ENCODE measurements around the gene TMEM219.

Gene TMEM219

DNA sequence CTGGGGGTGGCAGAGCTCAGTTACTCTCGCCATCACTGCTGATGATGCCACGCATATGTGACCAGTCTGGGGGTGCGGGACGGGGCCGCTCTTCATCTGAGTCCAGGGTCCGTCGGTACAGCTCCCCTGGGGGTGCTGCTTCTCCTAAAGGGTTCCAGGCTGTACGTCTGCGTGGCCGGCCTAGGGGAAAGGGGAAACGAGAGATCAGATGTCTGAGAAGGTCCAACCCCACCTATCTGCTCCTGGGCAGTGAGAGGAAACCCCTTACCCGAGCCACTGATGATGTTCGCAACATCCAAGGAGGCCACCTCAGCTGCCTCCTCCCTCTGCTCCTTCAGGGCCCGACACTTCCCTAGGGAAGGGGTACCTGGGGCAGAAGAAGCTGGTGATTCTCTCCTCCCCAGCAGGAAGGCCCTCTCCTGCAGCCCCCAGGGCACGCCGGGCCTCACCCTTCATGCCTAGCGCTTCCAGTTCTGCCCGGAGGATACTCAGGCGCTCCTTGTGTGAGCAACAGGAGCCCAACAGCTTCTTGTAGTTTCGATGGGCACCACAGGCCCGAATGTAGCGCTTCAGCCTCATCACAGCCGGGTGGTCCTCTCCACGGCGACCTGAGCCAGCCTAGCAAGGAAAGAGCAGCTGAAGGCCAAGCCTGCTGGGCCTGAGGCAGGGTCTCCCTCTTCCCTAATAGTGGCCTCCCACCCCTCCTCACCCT, 31.5 kb downstream of the TMEM219 start:
- no peak overlapping the region for H3K4me3 ChIP-seq (ENCODE audit: low read length)
- H3K9ac ChIP-seq (ENCODE audit: low read depth, low read length), result no peak overlapping the region
- no peaks in the 10 kb centered on the region for H3K9me3 ChIP-seq (replicated peaks; ENCODE audit: low read length)
- H3K27me3 ChIP-seq (ENCODE audit: control insufficient read depth, insufficient read depth, low read length), result no peaks in the 10 kb centered on the region
- peaks cover 20% of the 10 kb centered on the region for H3K4me1 ChIP-seq (ENCODE audit: control insufficient read depth, insufficient read depth, low read length)
- peaks cover 48% of the 10 kb centered on the region for H3K36me3 ChIP-seq (ENCODE audit: insufficient read depth, low read length)
- no peak overlapping the region for H3K4me2 ChIP-seq (ENCODE audit: low read length)

DNA sequence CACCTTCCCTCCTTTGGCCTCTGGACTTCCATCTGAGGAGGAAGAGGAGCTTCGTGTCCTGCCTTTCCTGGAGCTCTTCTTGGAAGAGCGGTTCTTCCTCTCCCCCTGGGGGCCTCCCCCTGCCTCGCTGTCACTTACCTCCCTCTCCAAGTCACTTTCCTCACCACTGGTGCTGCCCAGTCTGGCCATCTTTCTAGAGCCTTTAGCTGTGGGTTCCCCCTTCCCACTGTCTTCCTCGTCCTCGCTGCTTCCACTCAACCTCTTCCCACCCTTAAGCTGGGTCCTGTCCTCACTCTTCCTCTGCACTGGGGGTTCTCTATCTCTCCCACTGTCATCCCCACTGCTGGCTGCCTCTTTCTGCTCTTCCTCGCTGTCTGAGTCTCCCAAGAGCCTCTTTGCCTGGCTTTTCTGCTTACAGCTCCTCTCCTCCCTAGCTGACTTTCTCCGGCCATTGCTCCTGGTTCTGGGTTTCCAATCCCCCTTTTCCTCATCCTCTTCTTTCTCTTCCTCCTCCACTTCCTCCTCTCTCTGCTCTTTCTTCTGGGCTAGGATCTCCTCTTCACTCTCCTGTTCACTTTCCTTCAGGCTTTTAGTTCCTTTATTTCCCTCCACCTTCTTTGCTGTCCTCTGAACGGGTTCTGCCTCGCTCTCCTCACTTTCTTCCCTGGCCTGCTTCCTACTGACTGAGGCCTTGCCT, 32.2 kb downstream of the TMEM219 start:
- Histone ChIP-seq H3K4me3 (ENCODE audit: low read length) (no peak overlapping the region), H3K9ac (ENCODE audit: low read depth, low read length) (peak overlapping the region; percentile 84), H3K9me3 (replicated peaks; ENCODE audit: low read length) (no peaks in the 10 kb centered on the region), H3K4me1 (ENCODE audit: control insufficient read depth, insufficient read depth, low read length) (peaks cover 20% of the 10 kb centered on the region), H3K36me3 (ENCODE audit: insufficient read depth, low read length) (peaks cover 41% of the 10 kb centered on the region), H3K27me3 (ENCODE audit: control insufficient read depth, insufficient read depth, low read length) (no peaks in the 10 kb centered on the region), H3K4me2 (ENCODE audit: low read length) (peak overlapping the region; percentile 88)

DNA sequence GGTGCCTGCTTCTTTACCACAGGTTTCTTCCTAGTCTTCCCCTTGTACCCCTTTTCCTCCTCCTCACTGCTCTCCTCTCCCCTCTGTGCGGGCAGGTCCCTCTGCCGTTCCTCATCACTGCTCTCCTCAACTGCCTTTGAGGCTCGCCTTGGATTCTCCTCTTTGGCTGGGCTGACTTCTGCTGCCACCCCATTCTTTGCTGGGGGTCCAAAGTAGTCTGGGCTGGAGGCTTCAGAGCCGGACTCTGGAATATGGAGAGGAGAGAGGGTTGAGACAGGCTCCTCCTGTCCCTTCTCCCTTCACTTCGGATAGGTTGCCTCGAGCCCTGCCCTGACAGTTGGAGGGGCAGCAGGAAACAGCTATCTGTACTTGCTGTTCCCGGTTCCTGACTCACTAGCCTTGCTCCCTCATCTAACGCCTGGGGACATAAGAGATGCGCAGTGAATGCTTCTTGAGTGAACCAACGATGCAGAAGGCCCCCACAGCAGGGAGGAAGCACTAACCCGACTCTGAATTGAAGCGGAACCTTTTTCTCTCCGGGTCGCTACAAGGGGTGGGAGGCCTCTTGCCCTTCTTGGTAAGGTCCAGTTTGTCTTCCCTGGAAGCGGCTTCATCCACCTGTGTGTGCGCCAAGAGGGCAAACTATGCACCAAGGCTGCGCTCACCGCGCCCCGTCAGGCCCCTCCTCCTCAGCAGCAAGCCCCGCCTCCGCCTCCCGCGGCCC, 32.9 kb downstream of the TMEM219 start:
- Histone ChIP-seq H3K36me3 (ENCODE audit: insufficient read depth, low read length) (peaks cover 40% of the 10 kb centered on the region), H3K4me2 (ENCODE audit: low read length) (peak overlapping the region; percentile 88), H3K4me3 (ENCODE audit: low read length) (peak overlapping the region; percentile 78), H3K9ac (ENCODE audit: low read depth, low read length) (peak overlapping the region; percentile 84), H3K9me3 (replicated peaks; ENCODE audit: low read length) (no peaks in the 10 kb centered on the region), H3K4me1 (ENCODE audit: control insufficient read depth, insufficient read depth, low read length) (peaks cover 20% of the 10 kb centered on the region), H3K27me3 (ENCODE audit: control insufficient read depth, insufficient read depth, low read length) (no peaks in the 10 kb centered on the region)

DNA sequence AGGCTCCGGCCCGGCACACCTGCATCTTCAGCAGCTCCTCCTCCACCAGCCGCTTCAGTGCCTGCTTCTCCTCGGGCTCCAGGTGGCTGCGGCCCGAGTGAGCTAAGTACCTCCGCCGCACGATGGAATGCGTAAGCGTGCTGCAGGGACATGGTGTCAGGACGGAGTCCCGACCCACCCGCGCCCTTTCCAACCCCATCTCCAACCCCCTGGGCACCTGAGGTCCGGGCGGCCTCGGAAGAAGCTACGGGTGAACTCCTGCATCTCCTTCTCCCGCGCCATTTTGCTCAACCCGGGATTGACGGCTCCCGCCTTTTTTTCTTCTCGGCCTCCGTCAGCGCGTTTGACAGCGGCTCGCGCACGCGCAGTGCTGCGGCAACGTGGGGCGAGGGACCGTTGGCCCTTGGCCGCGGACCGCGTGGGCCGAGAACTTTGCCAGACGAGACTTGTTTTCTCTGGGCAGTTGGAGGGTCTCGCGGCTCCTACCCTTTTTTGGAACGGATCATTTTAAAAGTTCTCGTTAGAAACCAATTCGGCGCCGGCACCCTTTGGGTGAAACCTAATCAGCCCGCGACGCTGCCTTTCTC, 33.5 kb downstream of the TMEM219 start, which contains the start of gene HIRIP3:
Gene HIRIP3 (minus strand): TSS at position 294 of the 587 bp plus-strand sequence. CDS start 12 bp downstream, at position 282.
- peak within 1 kb of the TSS; percentile 88 for H3K4me2 ChIP-seq (ENCODE audit: low read length)
- H3K36me3 ChIP-seq (ENCODE audit: insufficient read depth, low read length), result peaks cover 38% of the 10 kb centered on the region
- no peaks in the 10 kb centered on the region for H3K27me3 ChIP-seq (ENCODE audit: control insufficient read depth, insufficient read depth, low read length)
- peak within 1 kb of the TSS; percentile 78 for H3K4me3 ChIP-seq (ENCODE audit: low read length)
- no peaks in the 10 kb centered on the region for H3K9me3 ChIP-seq (replicated peaks; ENCODE audit: low read length)
- H3K4me1 ChIP-seq (ENCODE audit: control insufficient read depth, insufficient read depth, low read length), result peaks cover 20% of the 10 kb centered on the region
- peak within 1 kb of the TSS; percentile 84 for H3K9ac ChIP-seq (ENCODE audit: low read depth, low read length)

DNA sequence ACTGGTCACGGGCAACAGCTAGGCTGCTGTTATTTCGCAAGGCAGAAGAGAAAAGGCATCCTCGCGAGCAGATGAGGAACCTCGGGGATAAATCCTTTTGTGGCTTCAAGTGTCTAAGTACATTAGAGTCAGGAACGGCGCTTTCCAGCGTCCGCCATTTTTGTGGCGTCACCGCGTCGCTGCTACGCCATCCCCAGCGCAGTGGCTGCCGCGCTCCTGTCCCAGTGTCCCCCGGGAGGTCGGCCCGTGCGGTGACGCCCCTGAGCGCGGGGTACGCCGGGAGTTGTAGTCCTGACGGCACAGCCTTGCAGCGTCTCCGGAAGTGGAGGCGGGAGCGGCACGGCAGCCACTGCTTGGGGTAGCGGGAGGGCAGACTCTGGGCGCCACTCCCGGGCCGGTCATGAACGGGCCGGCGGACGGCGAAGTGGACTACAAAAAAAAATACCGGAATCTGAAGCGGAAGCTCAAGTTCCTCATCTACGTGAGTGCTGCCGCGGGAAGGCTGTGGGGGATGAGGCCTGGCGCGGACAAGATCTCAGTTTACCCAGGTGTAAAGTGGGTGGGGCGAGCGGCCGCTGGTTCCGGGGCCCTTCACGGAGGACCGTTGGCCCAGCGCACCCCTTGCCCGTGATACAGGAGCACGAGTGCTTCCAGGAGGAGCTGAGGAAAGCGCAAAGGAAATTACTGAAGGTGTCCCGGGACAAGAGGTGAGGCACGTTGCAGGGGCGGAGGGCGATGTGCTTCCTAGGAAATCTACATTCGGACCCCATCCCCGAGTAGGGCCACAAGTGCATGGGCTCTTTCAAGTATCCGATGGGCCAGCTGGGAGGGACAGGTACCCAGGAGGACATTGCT, 34.3 kb downstream of the TMEM219 start, which contains the start of gene INO80E:
Gene INO80E (plus strand): TSS at position 331 of the 855 bp plus-strand sequence. CDS start 70 bp downstream, at position 401.
- peaks cover 38% of the 10 kb centered on the region for H3K36me3 ChIP-seq (ENCODE audit: insufficient read depth, low read length)
- no peaks in the 10 kb centered on the region for H3K9me3 ChIP-seq (replicated peaks; ENCODE audit: low read length)
- peak within 1 kb of the TSS; percentile 84 for H3K9ac ChIP-seq (ENCODE audit: low read depth, low read length)
- H3K4me2 ChIP-seq (ENCODE audit: low read length), result peak within 1 kb of the TSS; percentile 88
- peak within 1 kb of the TSS; percentile 78 for H3K4me3 ChIP-seq (ENCODE audit: low read length)
- peaks cover 20% of the 10 kb centered on the region for H3K4me1 ChIP-seq (ENCODE audit: control insufficient read depth, insufficient read depth, low read length)
- H3K27me3 ChIP-seq (ENCODE audit: control insufficient read depth, insufficient read depth, low read length), result no peaks in the 10 kb centered on the region

DNA sequence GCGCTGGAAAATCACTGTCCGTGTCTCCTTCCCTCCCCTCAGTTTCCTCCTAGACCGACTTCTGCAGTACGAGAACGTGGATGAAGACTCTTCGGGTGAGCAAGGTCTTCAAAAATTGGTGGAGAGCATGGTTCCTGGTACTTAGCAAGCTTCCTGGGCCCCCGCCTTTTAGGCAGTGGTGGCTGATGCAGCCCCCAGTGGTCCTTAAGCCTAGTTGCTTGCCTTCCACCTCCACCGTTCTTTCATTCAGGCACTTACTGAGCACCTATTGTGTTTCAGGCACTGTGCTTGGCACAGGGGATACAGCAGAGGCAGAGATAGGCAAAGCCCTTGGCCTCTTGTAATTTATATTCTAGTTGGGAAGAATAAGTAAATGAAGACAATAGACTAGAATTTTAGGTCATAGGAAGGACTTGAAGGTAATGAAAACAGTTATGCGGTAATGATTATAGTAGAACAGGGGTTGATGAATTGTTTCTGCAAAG, 34.9 kb downstream of the TMEM219 start:
- Histone ChIP-seq H3K4me2 (ENCODE audit: low read length) (peak overlapping the region; percentile 88), H3K4me3 (ENCODE audit: low read length) (peak overlapping the region; percentile 78), H3K9me3 (replicated peaks; ENCODE audit: low read length) (no peaks in the 10 kb centered on the region), H3K27me3 (ENCODE audit: control insufficient read depth, insufficient read depth, low read length) (no peaks in the 10 kb centered on the region), H3K4me1 (ENCODE audit: control insufficient read depth, insufficient read depth, low read length) (peaks cover 20% of the 10 kb centered on the region), H3K36me3 (ENCODE audit: insufficient read depth, low read length) (peaks cover 37% of the 10 kb centered on the region), H3K9ac (ENCODE audit: low read depth, low read length) (peak overlapping the region; percentile 84)

DNA sequence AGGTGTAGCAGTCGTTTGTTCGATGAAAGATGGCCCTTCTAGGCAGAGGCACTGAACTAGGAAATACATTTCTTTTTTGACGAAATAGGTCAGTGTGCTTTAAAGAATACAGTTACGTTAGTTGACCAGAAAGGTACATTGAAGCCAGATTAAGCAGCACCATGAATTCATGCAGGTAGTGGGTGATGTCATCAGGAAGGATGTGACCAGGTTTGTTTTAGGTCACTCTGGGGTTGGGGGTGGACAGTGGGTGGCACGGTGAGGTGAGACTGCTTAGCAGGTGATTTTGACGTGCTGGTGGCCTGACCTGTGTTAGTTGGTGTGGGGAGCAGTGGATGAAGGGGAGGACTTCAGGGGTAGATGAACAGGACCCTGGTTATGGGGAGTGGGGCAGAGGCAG, 37.7 kb downstream of the TMEM219 start:
- no peak overlapping the region for H3K4me2 ChIP-seq (ENCODE audit: low read length)
- H3K4me3 ChIP-seq (ENCODE audit: low read length), result no peak overlapping the region
- H3K9me3 ChIP-seq (replicated peaks; ENCODE audit: low read length), result no peaks in the 10 kb centered on the region
- no peak overlapping the region for H3K9ac ChIP-seq (ENCODE audit: low read depth, low read length)
- no peaks in the 10 kb centered on the region for H3K27me3 ChIP-seq (ENCODE audit: control insufficient read depth, insufficient read depth, low read length)
- H3K4me1 ChIP-seq (ENCODE audit: control insufficient read depth, insufficient read depth, low read length), result peaks cover 16% of the 10 kb centered on the region
- peaks cover 26% of the 10 kb centered on the region for H3K36me3 ChIP-seq (ENCODE audit: insufficient read depth, low read length)

DNA sequence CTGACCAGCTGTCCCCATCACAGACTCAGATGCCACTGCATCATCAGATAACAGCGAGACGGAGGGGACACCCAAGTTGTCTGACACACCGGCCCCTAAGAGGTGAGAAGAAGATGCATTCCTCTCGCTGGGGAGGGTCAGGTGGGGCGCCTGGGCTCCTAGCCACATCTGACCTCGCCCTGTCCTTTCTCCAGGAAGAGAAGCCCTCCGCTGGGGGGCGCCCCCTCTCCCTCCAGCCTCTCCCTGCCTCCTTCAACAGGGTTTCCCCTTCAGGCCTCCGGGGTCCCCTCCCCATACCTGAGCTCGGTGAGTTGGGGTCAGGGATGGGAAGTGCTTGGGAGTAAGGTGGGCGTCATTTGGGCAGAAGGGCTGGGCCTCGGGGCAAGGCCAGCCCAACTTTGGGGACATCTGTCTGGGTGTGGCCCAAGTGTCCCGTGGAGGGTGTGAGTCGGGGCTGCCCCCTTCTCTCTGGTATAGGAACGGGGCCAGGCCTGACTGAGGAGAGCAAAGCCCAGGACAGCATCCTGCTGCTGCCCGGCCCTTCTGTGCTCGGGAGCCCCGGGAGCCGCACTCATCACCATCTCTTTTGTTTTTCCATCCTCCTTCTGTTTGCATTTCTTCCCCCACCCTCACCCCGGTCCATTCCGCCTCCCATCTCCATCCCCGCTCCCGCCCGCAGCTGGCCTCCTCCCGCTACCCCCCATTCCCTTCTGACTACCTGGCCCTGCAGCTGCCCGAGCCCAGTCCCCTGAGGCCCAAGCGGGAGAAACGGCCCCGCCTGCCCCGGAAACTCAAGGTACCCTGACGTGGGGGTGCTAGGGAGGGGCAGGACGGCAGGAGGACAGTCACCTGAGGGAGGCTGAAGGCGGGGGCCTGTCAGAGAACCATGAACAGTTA, 39.1 kb downstream of the TMEM219 start:
- H3K9me3 ChIP-seq (replicated peaks; ENCODE audit: low read length), result no peaks in the 10 kb centered on the region
- H3K9ac ChIP-seq (ENCODE audit: low read depth, low read length), result no peak overlapping the region
- no peak overlapping the region for H3K4me2 ChIP-seq (ENCODE audit: low read length)
- no peak overlapping the region for H3K4me3 ChIP-seq (ENCODE audit: low read length)
- H3K36me3 ChIP-seq (ENCODE audit: insufficient read depth, low read length), result peaks cover 31% of the 10 kb centered on the region
- peaks cover 6% of the 10 kb centered on the region for H3K4me1 ChIP-seq (ENCODE audit: control insufficient read depth, insufficient read depth, low read length)
- H3K27me3 ChIP-seq (ENCODE audit: control insufficient read depth, insufficient read depth, low read length), result no peaks in the 10 kb centered on the region

DNA sequence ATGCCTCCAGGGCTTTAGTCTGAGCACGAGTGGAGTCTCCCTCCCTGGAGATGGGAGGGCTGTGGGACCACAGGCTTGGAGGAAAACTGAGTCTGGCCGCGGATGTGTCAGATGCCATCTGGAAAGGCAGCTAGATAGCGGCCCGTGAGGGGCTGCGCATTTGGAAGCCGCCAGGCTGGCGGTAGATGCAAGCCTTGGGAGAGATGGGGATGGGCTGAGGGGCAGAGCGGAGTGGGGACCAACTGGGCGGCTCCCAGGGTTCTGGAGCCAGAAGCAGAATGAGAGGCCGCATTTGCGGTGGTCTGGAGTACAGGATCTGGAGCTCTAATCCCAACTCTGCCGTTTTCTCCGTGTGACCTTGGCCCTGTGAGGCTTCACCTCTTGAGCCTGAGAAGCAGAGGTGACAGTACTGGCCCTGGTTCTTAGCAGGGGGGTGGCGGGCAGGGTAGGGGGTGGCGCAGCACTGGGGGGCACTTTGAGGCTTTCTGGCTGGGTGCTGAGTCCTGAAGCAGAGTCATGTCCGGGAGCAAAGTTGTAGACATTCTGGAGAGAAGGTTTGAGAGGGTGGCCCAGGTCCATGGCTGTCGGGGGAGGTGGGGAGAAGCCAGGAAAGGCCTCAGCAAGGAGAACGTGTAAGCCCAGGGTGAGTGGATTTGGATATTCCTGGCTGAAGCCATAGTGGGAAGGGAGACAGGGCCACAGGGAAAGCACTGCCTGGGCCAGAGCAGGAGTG, 40.9 kb downstream of the TMEM219 start:
- Histone ChIP-seq H3K36me3 (ENCODE audit: insufficient read depth, low read length) (peaks cover 28% of the 10 kb centered on the region), H3K9ac (ENCODE audit: low read depth, low read length) (no peak overlapping the region), H3K4me2 (ENCODE audit: low read length) (no peak overlapping the region), H3K4me1 (ENCODE audit: control insufficient read depth, insufficient read depth, low read length) (no peaks in the 10 kb centered on the region), H3K9me3 (replicated peaks; ENCODE audit: low read length) (no peaks in the 10 kb centered on the region), H3K27me3 (ENCODE audit: control insufficient read depth, insufficient read depth, low read length) (peaks cover 3% of the 10 kb centered on the region), H3K4me3 (ENCODE audit: low read length) (no peak overlapping the region)

Measured in skeletal muscle satellite cell (primary cell).